Lung (tissue), 12 donors: Measurements from ENCODE around the gene ATP8B4. TPM values are rescaled to one million over a fixed set of nuclear protein-coding genes. Genes with fewer than 3 reads are reported as not detected.

ENCODE experiments used
- ATAC-seq: fragments of 200-7000 bp; cut with Tn5 transposase; one replicate; pipeline ENCODE4 v1.9.1; 2020; ENCODE audit warnings: moderate number of reproducible peaks; ENCODE audit not compliant: insufficient read depth, low FRiP score
- DNase-seq, 3 donors: peaks; one replicate each; pipeline ENCODE4 v3.0.0-alpha.2; 2013 to 2017
- H3K27ac ChIP-seq, 2 donors: one replicate each; pipeline ENCODE4 v1.5.1; 2013; ENCODE audit warnings: mild to moderate bottlenecking in 2 of 2, moderate library complexity in 2 of 2, control low read depth in 1 of 2, inconsistent platforms in 1 of 2, low read depth in 1 of 2, low read length in 1 of 2
- H3K27me3 ChIP-seq, 3 donors: one replicate each; pipeline ENCODE4 v1.5.1; 2013; ENCODE audit warnings: low read length in 2 of 3; ENCODE audit not compliant: control insufficient read depth in 3 of 3, insufficient read depth in 3 of 3
- H3K36me3 ChIP-seq, 4 donors: one replicate each; pipeline ENCODE4 v1.5.1; 2013; ENCODE audit warnings: low read length in 4 of 4, mild to moderate bottlenecking in 1 of 4, moderate library complexity in 1 of 4; ENCODE audit not compliant: control insufficient read depth in 4 of 4, insufficient read depth in 4 of 4
- H3K4me1 ChIP-seq, 5 donors: one replicate each; pipeline ENCODE4 v1.5.1; 2013; ENCODE audit warnings: low read length in 5 of 5, mild to moderate bottlenecking in 2 of 5, moderate library complexity in 1 of 5; ENCODE audit not compliant: control insufficient read depth in 5 of 5, insufficient read depth in 5 of 5
- H3K4me3 ChIP-seq: one replicate; pipeline ENCODE4 v1.5.1; 2013; ENCODE audit warnings: mild to moderate bottlenecking, control low read depth, moderate library complexity
- H3K9ac ChIP-seq, 2 donors: one replicate each; pipeline ENCODE4 v1.5.1; 2013; ENCODE audit warnings: low read length in 2 of 2, control low read depth in 1 of 2; ENCODE audit not compliant: insufficient read depth in 1 of 2
- H3K9me3 ChIP-seq, 4 donors: one replicate each; pipeline ENCODE4 v1.5.1; 2013; ENCODE audit warnings: low read length in 3 of 4, mild to moderate bottlenecking in 1 of 4, moderate library complexity in 1 of 4; ENCODE audit not compliant: control insufficient read depth in 4 of 4, insufficient read depth in 3 of 4
- WGBS, 2 donors: extraction: QIAGEN DNeasy Blood & Tissue Kit; methylation state at CpG; one replicate each; pipeline ENCODE4 v1.1.7; 2013; 5-methylcytosine and 5-hydroxymethylcytosine counted together
- polyA plus RNA-seq, 2 donors: library from polyadenylated mRNA; stranded (reverse); fragments of 200-250 nt; gene quantifications; one replicate each; pipeline ENCODE4 v1.2.1, GENCODE V29; 2013
- total RNA-seq, 2 donors: library from RNA; depleted of rRNA in 1 of 2; stranded (reverse); fragments of >200 nt in 1 of 2; gene quantifications; one replicate each; pipeline ENCODE4 v1.2.1, GENCODE V29; 2014 to 2021
- TF ChIP-seq, protein P1 (sequence below): IDR thresholded peaks from 2 replicates; pipeline ENCODE4 v1.5.1; 2012; ENCODE audit warnings: mild to moderate bottlenecking; ENCODE audit errors: control extremely low read depth, extremely low read depth
- donor health status: control.
- donor health status: control.
- donor health status: Bipolar disorder and iron deficiency.
- donor health status: healthy.
- donor health status: DM: yes; HTN: yes; CAD: no.

ATP8B4 gene
- total and polyA plus RNA-seq, 4 donors, result 1.6 to 23.1 (median 3.3) TPM

DNA sequence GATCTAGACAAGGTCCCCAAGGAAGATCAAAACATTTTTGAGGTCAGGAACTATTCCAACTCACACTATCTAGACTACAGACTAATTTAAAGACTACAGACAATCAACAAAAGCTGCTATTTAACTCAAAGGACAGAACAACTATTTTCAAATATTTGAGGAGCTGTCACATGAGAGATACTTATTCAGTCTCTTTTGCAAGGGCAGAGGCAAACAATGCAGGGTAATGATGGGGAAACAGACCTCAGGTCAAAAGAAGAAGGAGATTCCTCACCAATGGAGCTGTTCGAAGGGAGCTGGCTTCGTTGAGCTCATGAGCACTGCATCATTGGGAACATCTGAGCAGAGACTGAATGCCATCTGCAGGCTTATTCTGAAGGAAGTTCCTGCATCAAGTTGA, 266.3 kb downstream of the ATP8B4 start:
- ATAC-seq, result no peak
- 82 to 85% methylated on average over 2 of the region's 2 CpGs for WGBS, 2 donors
- TF ChIP-seq, protein P1, sequence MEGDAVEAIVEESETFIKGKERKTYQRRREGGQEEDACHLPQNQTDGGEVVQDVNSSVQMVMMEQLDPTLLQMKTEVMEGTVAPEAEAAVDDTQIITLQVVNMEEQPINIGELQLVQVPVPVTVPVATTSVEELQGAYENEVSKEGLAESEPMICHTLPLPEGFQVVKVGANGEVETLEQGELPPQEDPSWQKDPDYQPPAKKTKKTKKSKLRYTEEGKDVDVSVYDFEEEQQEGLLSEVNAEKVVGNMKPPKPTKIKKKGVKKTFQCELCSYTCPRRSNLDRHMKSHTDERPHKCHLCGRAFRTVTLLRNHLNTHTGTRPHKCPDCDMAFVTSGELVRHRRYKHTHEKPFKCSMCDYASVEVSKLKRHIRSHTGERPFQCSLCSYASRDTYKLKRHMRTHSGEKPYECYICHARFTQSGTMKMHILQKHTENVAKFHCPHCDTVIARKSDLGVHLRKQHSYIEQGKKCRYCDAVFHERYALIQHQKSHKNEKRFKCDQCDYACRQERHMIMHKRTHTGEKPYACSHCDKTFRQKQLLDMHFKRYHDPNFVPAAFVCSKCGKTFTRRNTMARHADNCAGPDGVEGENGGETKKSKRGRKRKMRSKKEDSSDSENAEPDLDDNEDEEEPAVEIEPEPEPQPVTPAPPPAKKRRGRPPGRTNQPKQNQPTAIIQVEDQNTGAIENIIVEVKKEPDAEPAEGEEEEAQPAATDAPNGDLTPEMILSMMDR, result no peak

DNA sequence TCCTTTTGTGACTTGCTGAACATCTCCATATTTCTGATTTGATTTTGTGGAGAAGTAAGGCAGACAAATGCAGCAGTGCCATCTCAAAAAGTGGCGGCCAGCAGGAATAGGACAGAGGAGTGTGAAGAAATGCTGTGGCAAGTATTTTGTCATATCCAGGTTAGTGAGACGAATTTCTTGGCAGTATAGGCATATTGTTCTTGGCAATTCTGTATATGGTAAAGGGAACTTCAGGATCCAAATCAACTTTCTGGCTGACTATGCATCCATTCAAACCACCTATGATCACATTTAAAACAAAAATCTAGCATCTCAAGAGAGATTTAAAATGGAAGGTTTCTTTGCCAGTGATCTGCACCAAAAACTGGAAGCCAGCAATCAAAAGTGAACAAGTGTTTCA, 270.2 kb downstream of the ATP8B4 start:
- no peak for ATAC-seq
- Histone ChIP-seq H3K4me1 (no peaks in the 10 kb centered on the region), H3K9me3 (no peaks in the 10 kb centered on the region), H3K9ac (no peak overlapping the region), H3K4me3 (no peak overlapping the region), H3K27me3 (no peaks in the 10 kb centered on the region), H3K27ac (peak overlapping the region in 1 of 2 donors; percentile 21), H3K36me3 (no peaks in the 10 kb centered on the region)
- DNase-seq, result no peak
- WGBS, 2 donors, result 55 to 84% methylated on average over 2 of the region's 2 CpGs
- TF ChIP-seq, protein P1, result no peak

More for the DNA sequence above, 266.3 kb downstream of the ATP8B4 start:
- Histone ChIP-seq H3K9me3 (no peaks in the 10 kb centered on the region), H3K27me3 (no peaks in the 10 kb centered on the region), H3K27ac (no peak overlapping the region), H3K36me3 (no peaks in the 10 kb centered on the region), H3K9ac (no peak overlapping the region), H3K4me1 (no peaks in the 10 kb centered on the region), H3K4me3 (no peak overlapping the region)
- no peak for DNase-seq

DNA sequence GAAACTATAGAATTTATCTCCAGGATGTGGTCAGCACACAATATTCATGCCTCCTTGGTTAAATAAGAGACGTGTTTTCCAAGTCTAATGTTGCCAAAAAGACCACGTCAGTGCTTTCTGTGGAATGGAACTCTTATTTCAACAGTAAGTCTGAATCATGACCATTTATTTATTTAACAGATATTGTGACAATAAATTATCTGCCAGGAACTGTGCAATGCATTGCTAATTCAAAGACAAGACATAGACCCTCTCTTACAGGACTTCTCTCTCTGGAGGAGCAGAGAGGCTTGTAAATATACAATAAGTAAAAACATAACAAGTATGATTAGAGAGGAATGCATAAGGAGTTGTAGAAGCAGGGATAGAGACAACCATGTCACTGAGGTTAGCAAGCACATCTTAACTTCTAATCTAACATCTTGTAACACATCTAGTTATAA, 270.7 kb downstream of the ATP8B4 start:
- TF ChIP-seq, protein P1, result no peak
- peak; percentile 47 for ATAC-seq
- peak overlapping the region in 1 of 2 donors; percentile 21 for H3K27ac ChIP-seq

More for the DNA sequence above, 270.7 kb downstream of the ATP8B4 start:
- Histone ChIP-seq H3K4me1 (no peaks in the 10 kb centered on the region), H3K4me3 (no peak overlapping the region), H3K27me3 (no peaks in the 10 kb centered on the region), H3K9ac (no peak overlapping the region), H3K36me3 (no peaks in the 10 kb centered on the region), H3K9me3 (no peaks in the 10 kb centered on the region)
- peak in 1 of 3 donors; percentile 36 for DNase-seq
- 71 to 74% methylated on average over 2 of the region's 2 CpGs for WGBS, 2 donors
